Measurements from ENCODE around the gene NRG3. TPM values are rescaled to one million over a fixed set of nuclear protein-coding genes. Genes with fewer than 3 reads are reported as not detected.

The NRG3 gene
- total RNA-seq, 1 donor from 2014 or later: 8.2 TPM

DNA sequence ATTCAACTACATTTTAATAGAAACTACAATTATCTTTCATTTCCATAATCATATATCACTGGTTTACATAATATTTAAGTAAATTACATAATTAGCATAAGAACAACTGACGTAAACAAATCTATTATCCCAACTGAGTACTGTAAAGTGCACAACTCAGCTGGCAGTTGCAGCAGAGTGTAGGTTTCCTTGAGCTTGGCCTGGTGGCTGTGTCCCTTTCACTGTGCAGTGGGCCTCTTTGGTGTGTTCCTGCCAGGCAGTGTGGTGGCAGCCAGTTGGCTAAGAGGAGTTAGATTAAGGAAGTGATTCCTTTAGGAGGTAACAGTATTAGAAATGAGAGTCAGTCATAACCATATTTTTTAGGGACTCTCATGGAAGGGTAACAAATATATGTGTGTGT lies 7.0 kb downstream of the NRG3 start:
- no peak for DNase-seq (ENCODE audit: low read depth in 2 of 2)

DNA sequence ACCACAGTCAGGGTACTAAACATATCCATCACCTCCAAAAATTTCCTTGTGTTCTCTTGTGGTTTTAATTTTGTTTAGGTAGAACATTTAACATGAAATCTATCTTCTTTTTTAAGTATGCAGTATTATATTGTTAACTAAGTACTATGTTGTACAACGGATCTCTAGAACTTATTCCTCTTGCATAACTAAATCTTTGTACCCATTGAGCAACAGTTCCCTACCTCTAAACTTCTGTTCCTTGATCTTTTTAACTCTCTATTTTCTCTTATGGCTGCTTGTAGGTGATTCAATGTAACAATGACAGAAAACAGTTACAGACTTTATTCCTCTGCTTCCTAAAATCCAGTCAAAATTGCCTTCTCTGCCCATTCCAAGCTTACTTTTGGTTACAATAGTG lies 9.9 kb downstream of the NRG3 start:
- DNase-seq (ENCODE audit: low read depth in 2 of 2): no peak

- no peak for DNase-seq (ENCODE audit: low read depth in 2 of 2)
Measured at GRCh38 chr10:81885491-81885890, 10.5 kb downstream of the NRG3 start.

- no peak for DNase-seq (ENCODE audit: low read depth in 2 of 2)
Measured at GRCh38 chr10:81886939-81887338, 11.9 kb downstream of the NRG3 start.

- DNase-seq (ENCODE audit: low read depth in 2 of 2): no peak
Measured at GRCh38 chr10:81889181-81889769, 14.3 kb downstream of the NRG3 start.

DNA sequence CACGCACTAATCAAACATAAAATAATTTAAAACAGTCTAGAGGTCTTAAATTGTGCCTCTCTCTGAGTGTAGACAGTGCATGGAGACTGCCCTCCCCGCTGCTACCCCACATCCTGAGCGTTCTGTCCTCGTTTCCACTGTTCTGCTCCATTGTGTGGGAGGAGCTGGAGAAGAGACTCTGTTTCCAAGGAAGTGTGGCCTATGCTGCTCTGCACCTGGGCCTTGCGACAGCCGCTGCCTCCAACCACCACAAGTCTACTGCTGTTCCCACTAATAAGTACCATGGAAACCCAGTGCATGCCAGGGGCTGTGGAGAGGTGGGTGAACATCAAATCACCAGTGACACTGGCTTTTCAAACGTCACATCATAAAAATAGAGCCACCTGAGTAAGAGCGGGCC lies 19.6 kb downstream of the NRG3 start:
- no peak for DNase-seq (ENCODE audit: low read depth in 2 of 2)

DNA sequence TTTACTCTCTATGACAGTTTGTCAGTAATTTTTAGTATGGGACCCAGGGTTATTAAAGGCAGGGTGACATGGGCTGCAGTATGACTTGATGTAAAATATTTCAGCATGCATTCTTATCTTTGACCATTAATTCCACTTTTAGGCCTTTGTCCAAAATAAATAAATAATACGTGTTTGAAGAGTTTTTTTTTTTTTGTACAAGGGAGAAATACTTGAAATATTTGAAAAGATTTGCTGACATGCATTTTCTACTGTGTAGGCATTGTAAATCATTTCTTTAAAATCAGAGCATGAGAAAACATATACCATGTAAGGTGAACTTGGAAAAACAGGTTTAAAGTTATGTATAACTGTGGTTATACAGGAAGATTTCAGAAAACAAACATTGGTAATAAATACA lies 23.5 kb downstream of the NRG3 start:
- DNase-seq (ENCODE audit: low read depth in 2 of 2): peak in 1 of 2 donors; percentile 17

- no peak for DNase-seq (ENCODE audit: low read depth in 2 of 2)
Measured at GRCh38 chr10:81900989-81901388, 26.0 kb downstream of the NRG3 start.

DNA sequence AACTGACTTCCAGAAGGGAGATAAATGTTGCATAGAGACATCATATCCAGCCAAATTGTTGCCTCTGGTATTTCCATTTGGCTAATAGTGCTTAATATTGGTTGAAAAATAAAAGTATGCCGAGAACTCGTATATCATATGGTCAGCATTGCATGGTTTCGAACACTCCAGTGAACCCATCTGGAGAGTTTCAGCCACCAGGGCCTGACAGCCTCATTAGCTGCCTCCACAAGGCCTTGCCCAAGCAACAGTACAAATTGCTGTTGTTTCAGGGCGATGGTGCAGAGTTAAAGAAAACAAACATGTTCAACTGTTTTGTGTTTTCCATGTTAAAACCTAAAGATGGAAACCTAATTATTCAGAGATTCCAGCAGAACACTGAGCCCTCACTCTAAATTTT lies 28.5 kb downstream of the NRG3 start:
- DNase-seq (ENCODE audit: low read depth in 2 of 2): no peak

GRCh38 chr10:81905161-81905560 lies 30.2 kb downstream of the NRG3 start:
- no peak for DNase-seq (ENCODE audit: low read depth in 2 of 2)

DNA sequence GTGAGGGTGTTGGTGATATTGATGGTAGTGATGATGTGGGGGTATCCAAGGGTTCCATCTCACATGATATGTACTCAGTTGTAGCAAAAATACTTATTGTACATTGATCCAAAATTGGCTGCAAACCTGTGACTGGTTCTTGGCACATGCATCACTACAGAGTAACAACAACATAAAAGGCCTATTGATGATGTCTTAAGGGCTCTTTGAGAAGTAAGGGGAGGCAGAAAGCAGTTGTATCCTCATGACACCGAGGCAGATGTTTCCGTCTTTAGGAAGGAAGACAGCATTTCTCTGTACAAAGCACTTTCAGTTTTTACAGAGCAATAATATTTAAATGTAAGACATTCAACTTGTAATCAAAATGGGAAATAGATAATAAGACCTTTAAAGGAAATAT lies 34.5 kb downstream of the NRG3 start:
- no peak for DNase-seq (ENCODE audit: low read depth in 2 of 2)

- DNase-seq (ENCODE audit: low read depth in 2 of 2): no peak
Measured at GRCh38 chr10:81911328-81911727, 36.3 kb downstream of the NRG3 start.

GRCh38 chr10:81914736-81915503 lies 39.9 kb downstream of the NRG3 start:
- no peak for DNase-seq (ENCODE audit: low read depth in 2 of 2)

GRCh38 chr10:81915504-81915897 lies 40.5 kb downstream of the NRG3 start:
- no peak for DNase-seq (ENCODE audit: low read depth in 2 of 2)

DNA sequence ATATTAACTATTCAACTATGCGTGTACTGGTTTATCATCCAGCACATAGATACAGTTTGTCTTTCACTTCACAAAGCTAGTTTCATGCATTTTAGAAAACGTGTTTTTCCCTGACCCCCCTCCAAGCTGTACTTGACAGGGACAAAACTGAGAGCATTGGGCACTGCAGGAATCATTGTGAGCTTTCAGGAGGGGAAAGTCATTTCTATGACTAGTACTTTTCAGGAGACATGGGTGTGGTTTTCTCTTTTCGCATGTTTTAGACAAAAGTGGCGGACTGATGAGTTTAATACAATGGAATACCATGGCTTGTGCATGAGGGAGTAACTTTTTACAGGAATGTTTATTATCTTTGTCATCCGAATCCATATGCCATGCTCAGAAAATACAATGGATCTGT lies 42.7 kb downstream of the NRG3 start:
- peak in 1 of 2 donors; percentile 18 for DNase-seq (ENCODE audit: low read depth in 2 of 2)

DNA sequence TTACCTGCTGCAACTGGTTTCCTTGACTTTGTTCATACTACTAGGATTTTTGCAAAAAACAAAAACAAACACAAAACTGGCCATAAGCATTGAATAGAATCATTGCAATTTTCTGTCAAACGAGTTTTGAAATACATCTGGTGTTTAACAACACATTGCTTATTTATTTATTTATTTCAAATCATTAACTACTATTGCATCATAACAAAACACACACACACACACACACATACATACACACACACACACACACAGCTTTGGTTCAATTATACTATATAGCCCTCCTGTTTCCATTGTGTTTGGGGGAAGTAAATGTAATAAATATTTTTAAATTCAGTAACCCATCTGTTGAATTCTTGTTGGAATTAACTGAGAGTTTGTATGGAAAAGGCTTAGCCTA lies 43.8 kb downstream of the NRG3 start:
- no peak for DNase-seq (ENCODE audit: low read depth in 2 of 2)

- DNase-seq (ENCODE audit: low read depth in 2 of 2): peak in 1 of 2 donors; percentile 17
Measured at GRCh38 chr10:81920213-81920829, 45.3 kb downstream of the NRG3 start.

DNA sequence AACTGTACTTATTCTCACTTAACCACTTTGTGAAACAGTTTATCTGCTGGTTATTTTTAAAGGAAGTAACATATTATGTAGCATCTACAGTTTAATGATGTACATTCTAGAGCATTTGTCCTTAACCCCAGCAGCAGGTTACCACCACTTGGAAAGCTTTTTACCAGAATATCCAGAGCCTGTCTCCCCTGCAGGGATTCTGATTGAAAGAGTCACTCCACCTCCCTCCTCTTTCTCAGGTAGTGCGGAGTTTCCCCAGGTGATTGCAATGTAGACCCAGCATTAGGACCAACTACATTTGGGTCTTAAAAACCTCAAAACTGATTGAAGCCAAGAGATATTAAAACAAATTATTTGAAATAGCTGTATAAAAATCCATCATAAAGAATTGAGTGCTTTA lies 53.1 kb downstream of the NRG3 start:
- DNase-seq (ENCODE audit: low read depth in 2 of 2): no peak

- no peak for DNase-seq (ENCODE audit: low read depth in 2 of 2)
Measured at GRCh38 chr10:81943583-81943982, 68.6 kb downstream of the NRG3 start.

- DNase-seq (ENCODE audit: low read depth in 2 of 2): no peak
Measured at GRCh38 chr10:81944609-81945008, 69.6 kb downstream of the NRG3 start.

GRCh38 chr10:81949283-81949682 lies 74.3 kb downstream of the NRG3 start:
- DNase-seq (ENCODE audit: low read depth in 2 of 2): no peak

GRCh38 chr10:81950358-81950757 lies 75.4 kb downstream of the NRG3 start:
- no peak for DNase-seq (ENCODE audit: low read depth in 2 of 2)

- DNase-seq (ENCODE audit: low read depth in 2 of 2): peak in 1 of 2 donors; percentile 59
Measured at GRCh38 chr10:81953420-81953819, 78.4 kb downstream of the NRG3 start.

Measured in dermis microvascular lymphatic vessel endothelial cell (primary cell).